H1 (cell line): Measurements from ENCODE around the gene UCHL5. TPM values are rescaled to one million over a fixed set of nuclear protein-coding genes. Genes with fewer than 3 reads are reported as not detected.

Experiments
- CTCF ChIA-PET: fragments of 300-600 bp; sonication (Branson Sonifier 250); formaldehyde crosslinking; loops from one replicate; lab custom pipeline; 2021; ENCODE audit not compliant: partially characterized antibody; lab: Charles Lee
- POLR2A ChIA-PET: fragments of 300-600 bp; sonication (Branson Sonifier 250); formaldehyde crosslinking; loops from one replicate; lab custom pipeline; 2021; ENCODE audit warnings: inconsistent platforms; ENCODE audit not compliant: partially characterized antibody; lab: Charles Lee
- DNase-seq, 2 experiments: peaks; one replicate each; pipeline versions ENCODE4 v3.0.0 to v3.0.0-alpha.2; 2010 to 2022; ENCODE audit warnings: low spot score in 2 of 2, low read depth in 1 of 2, mixed read lengths in 1 of 2
- FAIRE-seq: peaks from 2 replicates; lab custom pipeline; 2011; peaks lifted over from hg19 to GRCh38; lab: Jason Lieb, UNC
- H2AFZ ChIP-seq: 2 replicates; pipeline ENCODE4 v1.8.1; 2012; ENCODE audit warnings: low read length, inconsistent platforms
- H2AK5ac ChIP-seq: 2 replicates; pipeline ENCODE4 v1.6.1; 2013; ENCODE audit warnings: low read depth, low read length
- H2BK120ac ChIP-seq: replicated peaks from 2 replicates; pipeline ENCODE3; 2013; ENCODE audit warnings: low read depth, low read length, inconsistent platforms
- H2BK12ac ChIP-seq: 2 replicates; pipeline ENCODE4 v1.6.1; 2013; ENCODE audit warnings: low read depth, low read length
- H2BK15ac ChIP-seq: 2 replicates; pipeline ENCODE4 v1.6.1; 2013; ENCODE audit warnings: low read length
- H2BK20ac ChIP-seq: 2 replicates; pipeline ENCODE4 v1.6.1; 2013; ENCODE audit warnings: low read length
- H2BK5ac ChIP-seq: 2 replicates; pipeline ENCODE4 v1.6.1; 2013; ENCODE audit warnings: low read depth, low read length
- H3K14ac ChIP-seq: 2 replicates; pipeline ENCODE4 v1.6.1; 2013; ENCODE audit warnings: inconsistent platforms; ENCODE audit not compliant: insufficient read length
- H3K18ac ChIP-seq: 2 replicates; pipeline ENCODE4 v1.6.1; 2013; ENCODE audit warnings: low read length; ENCODE audit errors: extremely low read depth
- H3K23ac ChIP-seq: 2 replicates; pipeline ENCODE4 v1.6.1; 2013; ENCODE audit warnings: inconsistent platforms; ENCODE audit not compliant: insufficient read length
- H3K23me2 ChIP-seq: 2 replicates; pipeline ENCODE4 v1.6.1; 2013; ENCODE audit warnings: low read depth, low read length
- H3K27ac ChIP-seq: 2 replicates; pipeline ENCODE4 v1.6.1; 2011; ENCODE audit warnings: low read depth, low read length, inconsistent platforms
- H3K27me3 ChIP-seq, 4 experiments: replicated peaks in 1 of 4; 1 replicate in 1 of 4; 2 replicates in 3 of 4; pipeline versions ENCODE4 v1.6.1 to v1.8.1; 2011 to 2013; ENCODE audit warnings: low read length in 3 of 4, mild to moderate bottlenecking in 3 of 4, inconsistent platforms in 2 of 4, mixed read lengths in 2 of 4, moderate library complexity in 1 of 4; ENCODE audit not compliant: control insufficient read depth in 3 of 4, insufficient read depth in 3 of 4; ENCODE audit errors: extremely low read depth in 1 of 4
- H3K36me3 ChIP-seq, 4 experiments: 2 replicates each; pipeline versions ENCODE4 v1.6.1 to v1.8.1; 2011 to 2013; ENCODE audit warnings: mild to moderate bottlenecking in 4 of 4, low read length in 3 of 4, moderate library complexity in 2 of 4, control low read depth in 1 of 4, inconsistent platforms in 1 of 4; ENCODE audit not compliant: insufficient read depth in 4 of 4, control insufficient read depth in 2 of 4
- H3K4ac ChIP-seq: replicated peaks from 2 replicates; pipeline ENCODE3; 2013; ENCODE audit warnings: low read length, low read depth, mixed read lengths, inconsistent platforms; ENCODE audit not compliant: insufficient read length
- H3K4me1 ChIP-seq, 4 experiments: replicated peaks in 1 of 4; 1 replicate in 1 of 4; 2 replicates in 3 of 4; pipeline versions ENCODE4 v1.6.1 to v1.8.1; 2011 to 2013; ENCODE audit warnings: low read length in 3 of 4, inconsistent platforms in 2 of 4, mixed read lengths in 1 of 4; ENCODE audit not compliant: insufficient read depth in 4 of 4, control insufficient read depth in 3 of 4
- H3K4me2 ChIP-seq, 2 experiments: 2 replicates each; pipeline versions ENCODE4 v1.6.1 to v1.8.1; 2011 to 2013; ENCODE audit warnings: low read depth in 2 of 2, low read length in 2 of 2, control low read depth in 1 of 2, inconsistent platforms in 1 of 2, mild to moderate bottlenecking in 1 of 2; ENCODE audit not compliant: insufficient read depth in 1 of 2
- H3K4me3 ChIP-seq, 4 experiments: fragments of 200-600, 300-600 bp in 1 of 4; sonication (generic), shearing (Covaris generic), sonication (Bioruptor Twin) in 1 of 4; 2 replicates each; pipeline versions ENCODE4 v1.5.1 to v1.8.1; 2011 to 2016; ENCODE audit warnings: low read length in 4 of 4, low read depth in 3 of 4, control low read depth in 2 of 4, inconsistent platforms in 2 of 4, mild to moderate bottlenecking in 2 of 4, mixed read lengths in 1 of 4, moderate library complexity in 1 of 4; ENCODE audit not compliant: insufficient read depth in 2 of 4; ENCODE audit errors: extremely low read depth in 1 of 4
- H3K56ac ChIP-seq: replicated peaks from 2 replicates; pipeline ENCODE3; 2013; ENCODE audit warnings: low read depth, mild to moderate bottlenecking, mixed read lengths, low read length, inconsistent platforms; ENCODE audit not compliant: insufficient read length
- H3K79me1 ChIP-seq: 2 replicates; pipeline ENCODE4 v1.6.1; 2013; ENCODE audit warnings: low read depth, low read length, control low read depth
- H3K79me2 ChIP-seq, 2 experiments: 2 replicates each; pipeline versions ENCODE4 v1.6.1 to v1.8.1; 2012 to 2013; ENCODE audit warnings: low read length in 2 of 2, mild to moderate bottlenecking in 2 of 2, inconsistent platforms in 1 of 2; ENCODE audit not compliant: insufficient read depth in 2 of 2, control insufficient read depth in 1 of 2
- H3K9ac ChIP-seq, 4 experiments: replicated peaks in 1 of 4; 1 replicate in 1 of 4; 2 replicates in 3 of 4; pipeline versions ENCODE4 v1.6.1 to v1.8.1; 2011 to 2013; ENCODE audit warnings: low read depth in 3 of 4, low read length in 3 of 4, control low read depth in 2 of 4, mild to moderate bottlenecking in 2 of 4, moderate library complexity in 2 of 4, inconsistent platforms in 1 of 4; ENCODE audit errors: extremely low read depth in 1 of 4
- H3K9me3 ChIP-seq, 2 experiments: 2 replicates each; pipeline versions ENCODE4 v1.6.1 to v1.8.1; 2012 to 2013; ENCODE audit warnings: mild to moderate bottlenecking in 2 of 2, moderate library complexity in 2 of 2, control low read depth in 1 of 2, inconsistent platforms in 1 of 2, low read depth in 1 of 2, low read length in 1 of 2, mixed read lengths in 1 of 2; ENCODE audit not compliant: insufficient read depth in 2 of 2
- H4K20me1 ChIP-seq, 2 experiments: replicated peaks in 1 of 2; 2 replicates each; pipeline versions ENCODE3 to v1.8.1; 2011 to 2013; ENCODE audit warnings: inconsistent platforms in 2 of 2, low read length in 2 of 2, mild to moderate bottlenecking in 1 of 2; ENCODE audit not compliant: insufficient read depth in 2 of 2, control insufficient read depth in 1 of 2
- H4K5ac ChIP-seq: 2 replicates; pipeline ENCODE4 v1.6.1; 2013; ENCODE audit warnings: low read length, low read depth, mixed read lengths, inconsistent platforms; ENCODE audit not compliant: insufficient read length
- H4K8ac ChIP-seq: 2 replicates; pipeline ENCODE4 v1.8.0; 2013; ENCODE audit warnings: mild to moderate bottlenecking, moderate library complexity, low read length, inconsistent platforms; ENCODE audit not compliant: insufficient read depth; ENCODE audit errors: extremely low read depth
- H4K91ac ChIP-seq: replicated peaks from 2 replicates; pipeline ENCODE3; 2013; ENCODE audit warnings: low read length, mixed read lengths, inconsistent platforms; ENCODE audit not compliant: insufficient read length
- BACH1 ChIP-seq: IDR thresholded peaks from 2 replicates; pipeline ENCODE4 v1.6.1; 2012; ENCODE audit warnings: low read length, improper control_type of control experiment
- BRCA1 ChIP-seq: IDR thresholded peaks from 2 replicates; pipeline ENCODE4 v1.6.1; 2012; ENCODE audit warnings: low read depth, low read length, improper control_type of control experiment
- SIX5 ChIP-seq: IDR thresholded peaks from 2 replicates; pipeline ENCODE4 v1.6.1; 2011; ENCODE audit warnings: mild to moderate bottlenecking, low read depth, low read length
- WGBS, 2 experiments: shearing (Covaris generic) in 1 of 2; methylation state at CpG; one replicate each; pipeline versions ENCODE4 v1.1.6 to v1.1.7; 2013 to 2015; ENCODE audit warnings: low lambda C conversion rate in 2 of 2, mixed read lengths in 2 of 2, inconsistent platforms in 1 of 2, low coverage in 1 of 2, missing lambda C conversion rate in 1 of 2; ENCODE audit not compliant: insufficient replicate concordance in 2 of 2, insufficient coverage in 1 of 2, insufficient read length in 1 of 2; ENCODE audit errors: extremely low coverage in 1 of 2, missing lambda C conversion rate in 1 of 2; 5-methylcytosine and 5-hydroxymethylcytosine counted together
- polyA plus RNA-seq, 7 experiments: library from polyadenylated mRNA; depleted of rRNA in 3 of 7; stranded (reverse) in 5 of 7; unstranded in 2 of 7; fragments of >200 nt in 5 of 7; fragments of 200-250 nt in 2 of 7; gene quantifications; 1 replicate in 5 of 7; 2 replicates in 1 of 7; 4 replicates in 1 of 7; pipeline versions ENCODE4 v1.2.1 to v1.2.3, GENCODE V29; 2011 to 2013; ENCODE audit warnings: missing spikeins in 2 of 7, mixed read lengths in 2 of 7
- total RNA-seq: library from RNA; stranded (reverse); fragmentation: NEBNext Ultra II Directional; extraction: Animal tissue kit (Norgen Biotek cat#: 25700); gene quantifications from 2 replicates; pipeline ENCODE4 v1.2.1, GENCODE V29; 2021
- TF ChIP-seq, protein P1 (sequence below): IDR thresholded peaks from 2 replicates; pipeline ENCODE4 v1.6.1; 2012; ENCODE audit warnings: inconsistent platforms
- TF ChIP-seq, protein P2 (sequence below), 3 experiments: IDR thresholded peaks; 1 replicate in 2 of 3; 2 replicates in 1 of 3; pipeline versions ENCODE4 v1.5.1 to v1.6.1; 2011; ENCODE audit warnings: low read length in 3 of 3, mild to moderate bottlenecking in 3 of 3, inconsistent platforms in 2 of 3, low read depth in 1 of 3, moderate library complexity in 1 of 3; ENCODE audit not compliant: insufficient read depth in 1 of 3; ENCODE audit errors: control extremely low read depth in 1 of 3

Gene UCHL5
- total and polyA plus RNA-seq, 2 of the 8 experiments (the other 6 are each of a cell fraction or from before 2014, with no cell fraction given): 12.0 to 40.0 TPM

- Histone ChIP-seq H4K8ac (no peak overlapping the region), H3K36me3 (peaks cover 0 to 53% (median 21%) of the 10 kb centered on the region in 4 experiments; a peak in 6 of 8 replicates), H2BK20ac (no peak overlapping the region), H3K4me3 (no peak overlapping the region), H4K20me1 (peaks cover 0 to 2% of the 10 kb centered on the region in 2 experiments), H3K4ac (no peak overlapping the region), H3K56ac (no peak overlapping the region), H3K14ac (no peak overlapping the region), H3K27me3 (no peaks in the 10 kb centered on the region), H3K23ac (no peak overlapping the region), H3K27ac (no peak overlapping the region), H4K91ac (no peak overlapping the region), H2AFZ (no peak overlapping the region), H3K4me2 (no peak overlapping the region), H2BK15ac (no peak overlapping the region), H3K79me1 (no peaks in the 10 kb centered on the region), H4K5ac (no peak overlapping the region), H3K79me2 (no peaks in the 10 kb centered on the region)
- POLR2A ChIA-PET: interaction anchor here (0.9 kb wide), 1 partner anchor 10 kb away, joined by 3 read pairs; no protein-coding TSS in a partner anchor
- TF ChIP-seq, protein P1, sequence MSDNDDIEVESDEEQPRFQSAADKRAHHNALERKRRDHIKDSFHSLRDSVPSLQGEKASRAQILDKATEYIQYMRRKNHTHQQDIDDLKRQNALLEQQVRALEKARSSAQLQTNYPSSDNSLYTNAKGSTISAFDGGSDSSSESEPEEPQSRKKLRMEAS: no peak
- TF ChIP-seq BACH1 (no peak), SIX5 (no peak), BRCA1 (no peak)
- TF ChIP-seq, protein P2, sequence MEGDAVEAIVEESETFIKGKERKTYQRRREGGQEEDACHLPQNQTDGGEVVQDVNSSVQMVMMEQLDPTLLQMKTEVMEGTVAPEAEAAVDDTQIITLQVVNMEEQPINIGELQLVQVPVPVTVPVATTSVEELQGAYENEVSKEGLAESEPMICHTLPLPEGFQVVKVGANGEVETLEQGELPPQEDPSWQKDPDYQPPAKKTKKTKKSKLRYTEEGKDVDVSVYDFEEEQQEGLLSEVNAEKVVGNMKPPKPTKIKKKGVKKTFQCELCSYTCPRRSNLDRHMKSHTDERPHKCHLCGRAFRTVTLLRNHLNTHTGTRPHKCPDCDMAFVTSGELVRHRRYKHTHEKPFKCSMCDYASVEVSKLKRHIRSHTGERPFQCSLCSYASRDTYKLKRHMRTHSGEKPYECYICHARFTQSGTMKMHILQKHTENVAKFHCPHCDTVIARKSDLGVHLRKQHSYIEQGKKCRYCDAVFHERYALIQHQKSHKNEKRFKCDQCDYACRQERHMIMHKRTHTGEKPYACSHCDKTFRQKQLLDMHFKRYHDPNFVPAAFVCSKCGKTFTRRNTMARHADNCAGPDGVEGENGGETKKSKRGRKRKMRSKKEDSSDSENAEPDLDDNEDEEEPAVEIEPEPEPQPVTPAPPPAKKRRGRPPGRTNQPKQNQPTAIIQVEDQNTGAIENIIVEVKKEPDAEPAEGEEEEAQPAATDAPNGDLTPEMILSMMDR (IDR thresholded peaks at IDR 0.05; ENCODE audit: control extremely low read depth in 1 of 3, insufficient read depth in 1 of 3, low read depth in 1 of 3, low read length in 3 of 3): no peak
- TF ChIP-seq, all 59 proteins: peak for 0
- no peak overlapping the region for H2BK12ac ChIP-seq
- H3K18ac ChIP-seq: no peak overlapping the region
- H2AK5ac ChIP-seq: no peak overlapping the region
- no peaks in the 10 kb centered on the region for H3K4me1 ChIP-seq
- 85% methylated on average over 6 of the region's 6 CpGs; no CpG with 5 or more reads in 1 of the 2 experiments for WGBS, 2 experiments
- no peaks in the 10 kb centered on the region for H3K9me3 ChIP-seq
- FAIRE-seq (no peak), DNase-seq (no peak)
- no peak overlapping the region for H2BK5ac ChIP-seq
- CTCF ChIA-PET: interaction anchor here (1.6 kb wide), 1 partner anchor 13 kb away, joined by 4 read pairs; no protein-coding TSS in a partner anchor
- no peak overlapping the region for H3K9ac ChIP-seq
- no peak overlapping the region for H2BK120ac ChIP-seq
- H3K23me2 ChIP-seq: no peaks in the 10 kb centered on the region
These were observed 24.4 kb upstream of the UCHL5 start for GRCh38 chr1:193083365-193084088.
